ENCODE results near the gene PLA2G5. TPM values are rescaled to one million over a fixed set of nuclear protein-coding genes. Genes with fewer than 3 reads are reported as not detected.

Gene PLA2G5
- total and polyA plus RNA-seq, 2 of the 8 experiments (the other 6 are each of a cell fraction or from before 2014, with no cell fraction given) = 0.05 TPM; not detected in 1

DNA sequence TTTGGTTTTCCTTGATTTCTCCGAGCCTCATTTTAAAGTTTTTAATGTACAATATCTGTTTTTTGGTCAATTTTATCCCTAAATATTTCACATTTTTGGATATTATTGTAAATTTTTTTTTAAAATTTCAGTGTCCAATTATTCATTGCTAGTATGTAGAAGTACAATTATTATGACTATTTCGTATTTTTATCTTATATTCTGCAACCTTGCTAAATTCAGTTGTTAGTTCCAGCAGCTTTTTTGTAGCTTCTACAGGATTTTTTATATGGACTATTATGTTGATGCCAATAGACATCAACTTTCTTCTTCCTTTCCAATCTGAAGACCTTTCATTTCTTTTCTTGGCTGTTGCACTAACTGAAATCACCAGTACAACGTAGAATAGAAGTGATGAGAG is 65.0 kb downstream of the PLA2G5 start:
- Histone ChIP-seq H3K4me2 (ENCODE audit: insufficient read depth in 1 of 2, low read depth in 2 of 2, low read length in 2 of 2) (no peak overlapping the region), H3K23me2 (ENCODE audit: low read depth, low read length) (peaks cover 2% of the 10 kb centered on the region; the same call in 1 of the 2 replicates), H4K8ac (ENCODE audit: extremely low read depth, insufficient read depth, low read length) (no peak overlapping the region), H3K4me3 (ENCODE audit: extremely low read depth in 1 of 4, insufficient read depth in 2 of 4, low read depth in 3 of 4, low read length in 4 of 4) (no peak overlapping the region), H3K27ac (ENCODE audit: low read depth, low read length) (no peak overlapping the region), H2AK5ac (ENCODE audit: low read depth, low read length) (no peak overlapping the region), H3K56ac (replicated peaks; ENCODE audit: insufficient read length, low read depth, low read length) (no peak overlapping the region), H3K4me1 (replicated peaks in 1 of 4; ENCODE audit: control insufficient read depth in 3 of 4, insufficient read depth in 4 of 4, low read length in 3 of 4) (no peaks in the 10 kb centered on the region), H2BK5ac (ENCODE audit: low read depth, low read length) (no peak overlapping the region), H3K14ac (ENCODE audit: insufficient read length) (no peak overlapping the region), H3K36me3 (ENCODE audit: control insufficient read depth in 2 of 4, insufficient read depth in 4 of 4, low read length in 3 of 4) (no peaks in the 10 kb centered on the region), H3K18ac (ENCODE audit: extremely low read depth, low read length) (no peak overlapping the region), H3K4ac (replicated peaks; ENCODE audit: insufficient read length, low read depth, low read length) (no peak overlapping the region), H3K9ac (replicated peaks in 1 of 4; ENCODE audit: extremely low read depth in 1 of 4, low read depth in 3 of 4, low read length in 3 of 4) (no peak overlapping the region), H4K20me1 (replicated peaks in 1 of 2; ENCODE audit: control insufficient read depth in 1 of 2, insufficient read depth in 2 of 2, low read length in 2 of 2) (no peaks in the 10 kb centered on the region), H3K23ac (ENCODE audit: insufficient read length) (no peak overlapping the region), H4K5ac (ENCODE audit: insufficient read length, low read depth, low read length) (no peak overlapping the region), H3K79me2 (ENCODE audit: control insufficient read depth in 1 of 2, insufficient read depth in 2 of 2, low read length in 2 of 2) (no peaks in the 10 kb centered on the region), H4K91ac (replicated peaks; ENCODE audit: insufficient read length, low read length) (no peak overlapping the region), H2BK120ac (replicated peaks; ENCODE audit: low read depth, low read length) (no peak overlapping the region), H2BK15ac (ENCODE audit: low read length) (no peak overlapping the region), H2BK20ac (ENCODE audit: low read length) (no peak overlapping the region), H3K27me3 (replicated peaks in 1 of 4; ENCODE audit: control insufficient read depth in 3 of 4, extremely low read depth in 1 of 4, insufficient read depth in 3 of 4, low read length in 3 of 4) (no peaks in the 10 kb centered on the region), H3K9me3 (ENCODE audit: insufficient read depth in 2 of 2, low read depth in 1 of 2, low read length in 1 of 2) (peaks cover 0 to under 1% of the 10 kb centered on the region in 2 experiments; a peak in 3 of 4 replicates), H2BK12ac (ENCODE audit: low read depth, low read length) (no peak overlapping the region), H2AFZ (ENCODE audit: low read length) (no peak overlapping the region), H3K79me1 (ENCODE audit: low read depth, low read length) (no peaks in the 10 kb centered on the region)
- WGBS, 2 experiments (ENCODE audit: extremely low coverage in 1 of 2, insufficient coverage in 1 of 2, insufficient read length in 1 of 2, insufficient replicate concordance in 2 of 2, low coverage in 1 of 2, low lambda C conversion rate in 2 of 2, missing lambda C conversion rate in 1 of 2) = 87% methylated on average over 3 of the region's 3 CpGs; no CpG with 5 or more reads in 1 of the 2 experiments
- ChIA-PET POLR2A (ENCODE audit: partially characterized antibody) (no interaction called here), CTCF (ENCODE audit: partially characterized antibody) (interaction anchor here (0.6 kb wide), 1 partner anchor 45 kb away, joined by 3 read pairs; no protein-coding TSS in a partner anchor)
- FAIRE-seq (no peak), DNase-seq (ENCODE audit: low read depth in 1 of 2, low spot score in 2 of 2) (no peak)
